Measurements from ENCODE around the gene PCF11. TPM values are rescaled to one million over a fixed set of nuclear protein-coding genes. Genes with fewer than 3 reads are reported as not detected.

Gene PCF11
- total RNA-seq, 1 donor from 2014 or later, result 40.7 TPM

DNA sequence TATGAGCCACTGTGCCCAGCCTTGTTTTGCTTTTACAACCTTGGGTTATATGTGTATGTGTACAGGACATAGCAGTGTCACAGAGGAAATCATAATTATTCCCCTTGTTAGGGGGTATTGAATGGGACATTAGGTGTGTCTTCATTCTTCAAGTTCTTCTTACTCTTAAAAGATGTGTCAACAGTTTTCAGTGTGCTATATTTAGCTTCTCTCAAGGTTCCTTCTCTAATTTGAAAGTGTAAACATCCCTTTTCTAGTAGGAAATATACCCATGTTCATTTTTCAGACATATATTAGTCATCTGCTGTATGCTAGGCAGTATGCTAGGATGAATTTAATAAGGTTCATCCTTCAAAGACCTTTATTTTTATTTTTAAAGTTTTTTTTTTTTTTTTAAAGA is 17.1 kb downstream of the PCF11 start:
- FAIRE-seq, result no peak
- Histone ChIP-seq H3K36me3 (ENCODE audit: insufficient read depth, low read length) (peaks cover 55% of the 10 kb centered on the region), H3K4me2 (ENCODE audit: low read length) (peak overlapping the region; percentile 28), H3K27ac (ENCODE audit: low read depth, low read length) (no peak overlapping the region), H3K9ac (ENCODE audit: low read length) (no peak overlapping the region), H4K20me1 (ENCODE audit: insufficient read depth, low read length) (peaks cover 84% of the 10 kb centered on the region), H2AFZ (ENCODE audit: low read depth, low read length) (no peak overlapping the region), H3K9me3 (ENCODE audit: insufficient read depth, low read depth, low read length) (no peaks in the 10 kb centered on the region), H3K4me1 (ENCODE audit: insufficient read depth, low read length) (peaks cover 3% of the 10 kb centered on the region), H3K4me3 (ENCODE audit: insufficient read depth, low read depth, low read length) (no peak overlapping the region), H3K79me2 (ENCODE audit: insufficient read depth, low read length) (peaks cover 96% of the 10 kb centered on the region), H3K27me3 (ENCODE audit: insufficient read depth, low read length) (no peaks in the 10 kb centered on the region)
- Mint-ChIP-seq H3K27ac (ENCODE audit: unreplicated experiment) (no peak overlapping the region), H3K9me3 (ENCODE audit: unreplicated experiment) (no peaks in the 10 kb centered on the region), H3K36me3 (ENCODE audit: low read depth, unreplicated experiment) (peaks cover 8% of the 10 kb centered on the region), H3K27me3 (ENCODE audit: low read depth, unreplicated experiment) (no peaks in the 10 kb centered on the region), H3K4me1 (ENCODE audit: low read depth, unreplicated experiment) (peaks cover 10% of the 10 kb centered on the region), H3K4me3 (ENCODE audit: unreplicated experiment) (no peak overlapping the region)
- DNase-seq (ENCODE audit: low read depth), result no peak
- TF ChIP-seq EZH2 (IDR thresholded peaks at IDR 0.05; ENCODE audit: insufficient read depth, low read length) (no peak), CTCF (IDR thresholded peaks at IDR 0.05; ENCODE audit: insufficient read depth, low read depth, low read length) (no peak)

DNA sequence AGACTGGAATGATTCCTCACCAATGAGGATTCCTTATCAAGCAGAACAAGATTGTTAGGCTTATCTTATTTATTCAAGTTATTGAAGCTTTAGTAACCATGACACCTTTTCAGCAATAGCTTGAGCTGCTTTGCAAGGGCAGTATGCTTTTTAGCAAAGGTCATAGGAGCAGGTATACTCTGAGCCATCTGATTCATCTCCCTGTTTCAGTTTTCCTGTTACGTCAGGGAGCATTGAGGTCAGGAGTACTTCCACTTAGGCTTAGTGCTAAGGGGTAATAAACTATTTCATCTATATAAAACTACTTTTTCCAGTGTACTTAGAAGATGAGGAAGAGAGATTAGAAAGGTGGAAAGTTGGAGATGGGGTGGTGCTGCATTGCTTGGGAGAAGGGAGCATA is 18.9 kb downstream of the PCF11 start:
- Histone ChIP-seq H3K27ac (ENCODE audit: low read depth, low read length) (no peak overlapping the region), H3K4me3 (ENCODE audit: insufficient read depth, low read depth, low read length) (no peak overlapping the region), H3K4me2 (ENCODE audit: low read length) (no peak overlapping the region), H3K9me3 (ENCODE audit: insufficient read depth, low read depth, low read length) (no peaks in the 10 kb centered on the region), H3K36me3 (ENCODE audit: insufficient read depth, low read length) (peaks cover 44% of the 10 kb centered on the region), H3K9ac (ENCODE audit: low read length) (no peak overlapping the region), H3K4me1 (ENCODE audit: insufficient read depth, low read length) (peaks cover 3% of the 10 kb centered on the region), H3K79me2 (ENCODE audit: insufficient read depth, low read length) (peaks cover 91% of the 10 kb centered on the region), H4K20me1 (ENCODE audit: insufficient read depth, low read length) (peaks cover 65% of the 10 kb centered on the region), H2AFZ (ENCODE audit: low read depth, low read length) (no peak overlapping the region), H3K27me3 (ENCODE audit: insufficient read depth, low read length) (no peaks in the 10 kb centered on the region)
- DNase-seq (ENCODE audit: low read depth) (no peak), FAIRE-seq (no peak)
- H3K4me3 Mint-ChIP-seq (ENCODE audit: unreplicated experiment), result no peak overlapping the region
- H3K36me3 Mint-ChIP-seq (ENCODE audit: low read depth, unreplicated experiment), result peaks cover 5% of the 10 kb centered on the region
- no peak overlapping the region for H3K27ac Mint-ChIP-seq (ENCODE audit: unreplicated experiment)
- no peaks in the 10 kb centered on the region for H3K27me3 Mint-ChIP-seq (ENCODE audit: low read depth, unreplicated experiment)
- no peaks in the 10 kb centered on the region for H3K9me3 Mint-ChIP-seq (ENCODE audit: unreplicated experiment)
- peaks cover 10% of the 10 kb centered on the region for H3K4me1 Mint-ChIP-seq (ENCODE audit: low read depth, unreplicated experiment)
- TF ChIP-seq CTCF (IDR thresholded peaks at IDR 0.05; ENCODE audit: insufficient read depth, low read depth, low read length) (no peak), EZH2 (IDR thresholded peaks at IDR 0.05; ENCODE audit: insufficient read depth, low read length) (no peak)

GRCh38 chr11:83181815-83182214 is 24.9 kb downstream of the PCF11 start:
- Histone ChIP-seq H3K9me3 (ENCODE audit: insufficient read depth, low read depth, low read length) (no peaks in the 10 kb centered on the region), H3K4me1 (ENCODE audit: insufficient read depth, low read length) (no peaks in the 10 kb centered on the region), H3K36me3 (ENCODE audit: insufficient read depth, low read length) (peaks cover 58% of the 10 kb centered on the region), H3K4me3 (ENCODE audit: insufficient read depth, low read depth, low read length) (no peak overlapping the region), H3K4me2 (ENCODE audit: low read length) (no peak overlapping the region), H3K9ac (ENCODE audit: low read length) (no peak overlapping the region), H3K27me3 (ENCODE audit: insufficient read depth, low read length) (no peaks in the 10 kb centered on the region), H3K79me2 (ENCODE audit: insufficient read depth, low read length) (peaks cover 35% of the 10 kb centered on the region), H4K20me1 (ENCODE audit: insufficient read depth, low read length) (peaks cover 13% of the 10 kb centered on the region), H3K27ac (ENCODE audit: low read depth, low read length) (no peak overlapping the region), H2AFZ (ENCODE audit: low read depth, low read length) (no peak overlapping the region)
- no peaks in the 10 kb centered on the region for H3K9me3 Mint-ChIP-seq (ENCODE audit: unreplicated experiment)
- H3K4me1 Mint-ChIP-seq (ENCODE audit: low read depth, unreplicated experiment), result no peaks in the 10 kb centered on the region
- H3K36me3 Mint-ChIP-seq (ENCODE audit: low read depth, unreplicated experiment), result peaks cover 8% of the 10 kb centered on the region
- no peak overlapping the region for H3K27ac Mint-ChIP-seq (ENCODE audit: unreplicated experiment)
- H3K27me3 Mint-ChIP-seq (ENCODE audit: low read depth, unreplicated experiment), result no peaks in the 10 kb centered on the region
- FAIRE-seq, result no peak
- peak overlapping the region; percentile 50 for H3K4me3 Mint-ChIP-seq (ENCODE audit: unreplicated experiment)
- TF ChIP-seq CTCF (IDR thresholded peaks at IDR 0.05; ENCODE audit: insufficient read depth, low read depth, low read length) (no peak), EZH2 (IDR thresholded peaks at IDR 0.05; ENCODE audit: insufficient read depth, low read length) (no peak)
- DNase-seq (ENCODE audit: low read depth), result no peak

Data from astrocyte (in vitro differentiated cells and primary cell).